OCI-LY7 (cell line): Measurements from ENCODE around the gene DNAL1. TPM values are rescaled to one million over a fixed set of nuclear protein-coding genes. Genes with fewer than 3 reads are reported as not detected.
A peak's percentile ranks its signal among the peaks of the same experiment; 100 is the strongest.

ENCODE experiments used
- BruUV-seq: library from RNA; stranded (reverse); fragments of 400-500 nt; replicated peaks from 2 replicates; lab custom pipeline; 2021; lab: Mats Ljungman, UMichigan
- CTCF ChIA-PET: fragments of 300-600 bp; sonication (Branson Sonifier 250); formaldehyde crosslinking; loops from one replicate; lab custom pipeline; 2022; ENCODE audit warnings: antibody characterized with exemption; ENCODE audit not compliant: unreplicated experiment; lab: Charles Lee
- POLR2A ChIA-PET: fragments of 300-600 bp; sonication (Branson Sonifier 250); formaldehyde crosslinking; loops from one replicate; lab custom pipeline; 2022; ENCODE audit warnings: antibody characterized with exemption; lab: Charles Lee
- DNase-seq: peaks from one replicate; pipeline ENCODE4 v3.0.0-alpha.2; 2015; ENCODE audit warnings: low spot score
- H2AFZ ChIP-seq: fragments of 200-600 bp; sonication (generic), shearing (Covaris generic); 2 replicates; pipeline ENCODE4 v1.6.1; 2014; ENCODE audit warnings: mild to moderate bottlenecking, antibody characterized with exemption, low read length, moderate library complexity
- H3K27ac ChIP-seq: fragments of 200-600 bp; sonication (generic); 2 replicates; pipeline ENCODE4 v1.5.1; 2014; ENCODE audit warnings: mixed run types, low read depth, mild to moderate bottlenecking, moderate library complexity, low read length, inconsistent platforms; ENCODE audit not compliant: poor library complexity, severe bottlenecking
- H3K36me3 ChIP-seq: fragments of 200-600 bp; sonication (generic); 2 replicates; pipeline ENCODE4 v1.6.1; 2014; ENCODE audit warnings: mild to moderate bottlenecking, antibody characterized with exemption, low read length, moderate library complexity, mixed read lengths; ENCODE audit not compliant: insufficient read depth
- H3K4me1 ChIP-seq: fragments of 200-600 bp; sonication (generic); 2 replicates; pipeline ENCODE4 v1.5.1; 2014; ENCODE audit warnings: mild to moderate bottlenecking, low read length; ENCODE audit not compliant: insufficient read depth, poor library complexity, severe bottlenecking
- H3K4me2 ChIP-seq: fragments of 200-600 bp; sonication (generic); 2 replicates; pipeline ENCODE4 v1.6.1; 2014; ENCODE audit warnings: mild to moderate bottlenecking, low read length
- H3K4me3 ChIP-seq: fragments of 200-600 bp; sonication (generic); 2 replicates; pipeline ENCODE4 v1.5.1; 2014; ENCODE audit warnings: mild to moderate bottlenecking, low read depth, low read length; ENCODE audit not compliant: poor library complexity, severe bottlenecking
- H3K79me2 ChIP-seq: fragments of 200-600 bp; sonication (generic); 2 replicates; pipeline ENCODE4 v1.6.1; 2016; ENCODE audit warnings: low read depth, mild to moderate bottlenecking, low read length, moderate library complexity, mixed read lengths; ENCODE audit not compliant: insufficient read depth
- H3K9me2 ChIP-seq: fragments of 200-600 bp; sonication (generic); 2 replicates; pipeline ENCODE4 v1.6.1; 2016; ENCODE audit warnings: mild to moderate bottlenecking, low read length, mixed read lengths; ENCODE audit not compliant: insufficient read depth
- H3K9me3 ChIP-seq: fragments of 200-600 bp; sonication (generic); 2 replicates; pipeline ENCODE4 v1.6.1; 2014; ENCODE audit warnings: mild to moderate bottlenecking, mixed run types, low read length, mixed read lengths
- H4K20me1 ChIP-seq: fragments of 200-600 bp; sonication (generic); 2 replicates; pipeline ENCODE4 v1.6.1; 2014; ENCODE audit warnings: mild to moderate bottlenecking, antibody characterized with exemption, low read length, moderate library complexity, mixed read lengths; ENCODE audit not compliant: insufficient read depth
- EZH2phosphoT487 ChIP-seq: fragments of 200-600 bp; sonication (generic); IDR thresholded peaks from 2 replicates; pipeline ENCODE4 v1.6.1; 2018; ENCODE audit warnings: low read depth, borderline replicate concordance, mild to moderate bottlenecking, mixed run types, antibody characterized with exemption, low read length, moderate library complexity, mixed read lengths
- intact Hi-C: fragments of 100-400 bp; cut with micrococcal nuclease; formaldehyde crosslinking; loops from one replicate; pipeline ENCODE4 v1.10.0; 2022; ENCODE audit not compliant: unreplicated experiment
- total RNA-seq, 2 experiments: library from RNA; depleted of rRNA in 1 of 2; stranded (reverse); fragments of >200 nt in 1 of 2; shearing (Covaris generic) in 1 of 2; gene quantifications; 2 replicates each; pipeline ENCODE4 v1.2.3, GENCODE V29; 2014 to 2022
- TF ChIP-seq, protein P1 (sequence below): fragments of 200-600 bp; sonication (generic); conservative IDR thresholded peaks from 2 replicates; pipeline ENCODE4 v1.5.1; 2014; ENCODE audit warnings: mild to moderate bottlenecking, antibody characterized with exemption, low read length, moderate library complexity, mixed read lengths

The DNAL1 gene
- total RNA-seq, 2 experiments from 2014 or later = 5.6 to 7.5 TPM

DNA sequence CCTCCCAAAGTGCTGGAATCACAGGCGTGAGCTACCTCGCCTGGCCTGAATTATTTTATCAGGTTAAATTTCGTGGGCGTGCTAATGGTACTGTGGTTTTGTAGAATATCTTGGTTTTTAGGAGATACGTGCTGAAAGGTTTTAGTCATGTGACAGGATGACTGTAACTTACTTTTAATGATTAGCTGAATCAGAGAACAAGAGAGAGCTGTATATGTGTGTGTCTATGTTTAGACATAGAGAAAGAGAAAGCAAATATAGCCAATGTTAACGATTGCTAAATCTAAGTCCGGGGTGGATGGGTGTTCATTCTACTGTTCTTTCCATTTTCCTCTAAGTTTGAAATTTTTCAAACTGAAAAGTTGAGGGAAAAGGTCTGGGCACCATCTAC lies 78.6 kb downstream of the DNAL1 start:
- CTCF ChIA-PET = interaction anchor here (0.6 kb wide), 1 partner anchor 9 kb away, joined by 3 read pairs; no protein-coding TSS in a partner anchor
- Histone ChIP-seq H3K9me2 (no peaks in the 10 kb centered on the region), H3K79me2 (peaks cover 11% of the 10 kb centered on the region; the same call in 1 of the 2 replicates), H4K20me1 (no peaks in the 10 kb centered on the region), H3K4me1 (peaks cover under 1% of the 10 kb centered on the region), H3K4me3 (no peak overlapping the region), H3K27ac (no peak overlapping the region), H3K9me3 (no peaks in the 10 kb centered on the region), H3K4me2 (no peak overlapping the region), H2AFZ (no peak overlapping the region), H3K36me3 (peaks cover 97% of the 10 kb centered on the region)
- POLR2A ChIA-PET = interaction anchor here (1.2 to 1.6 kb wide), 2 partner anchors 11 to 18 kb away, joined by 3 read pairs; no protein-coding TSS in a partner anchor
- intact Hi-C loops = no loop called here
- no peak for DNase-seq
- TF ChIP-seq, protein P1, sequence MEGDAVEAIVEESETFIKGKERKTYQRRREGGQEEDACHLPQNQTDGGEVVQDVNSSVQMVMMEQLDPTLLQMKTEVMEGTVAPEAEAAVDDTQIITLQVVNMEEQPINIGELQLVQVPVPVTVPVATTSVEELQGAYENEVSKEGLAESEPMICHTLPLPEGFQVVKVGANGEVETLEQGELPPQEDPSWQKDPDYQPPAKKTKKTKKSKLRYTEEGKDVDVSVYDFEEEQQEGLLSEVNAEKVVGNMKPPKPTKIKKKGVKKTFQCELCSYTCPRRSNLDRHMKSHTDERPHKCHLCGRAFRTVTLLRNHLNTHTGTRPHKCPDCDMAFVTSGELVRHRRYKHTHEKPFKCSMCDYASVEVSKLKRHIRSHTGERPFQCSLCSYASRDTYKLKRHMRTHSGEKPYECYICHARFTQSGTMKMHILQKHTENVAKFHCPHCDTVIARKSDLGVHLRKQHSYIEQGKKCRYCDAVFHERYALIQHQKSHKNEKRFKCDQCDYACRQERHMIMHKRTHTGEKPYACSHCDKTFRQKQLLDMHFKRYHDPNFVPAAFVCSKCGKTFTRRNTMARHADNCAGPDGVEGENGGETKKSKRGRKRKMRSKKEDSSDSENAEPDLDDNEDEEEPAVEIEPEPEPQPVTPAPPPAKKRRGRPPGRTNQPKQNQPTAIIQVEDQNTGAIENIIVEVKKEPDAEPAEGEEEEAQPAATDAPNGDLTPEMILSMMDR = no peak
- TF ChIP-seq EZH2phosphoT487 = no peak
- BruUV-seq = no TSS peak

DNA sequence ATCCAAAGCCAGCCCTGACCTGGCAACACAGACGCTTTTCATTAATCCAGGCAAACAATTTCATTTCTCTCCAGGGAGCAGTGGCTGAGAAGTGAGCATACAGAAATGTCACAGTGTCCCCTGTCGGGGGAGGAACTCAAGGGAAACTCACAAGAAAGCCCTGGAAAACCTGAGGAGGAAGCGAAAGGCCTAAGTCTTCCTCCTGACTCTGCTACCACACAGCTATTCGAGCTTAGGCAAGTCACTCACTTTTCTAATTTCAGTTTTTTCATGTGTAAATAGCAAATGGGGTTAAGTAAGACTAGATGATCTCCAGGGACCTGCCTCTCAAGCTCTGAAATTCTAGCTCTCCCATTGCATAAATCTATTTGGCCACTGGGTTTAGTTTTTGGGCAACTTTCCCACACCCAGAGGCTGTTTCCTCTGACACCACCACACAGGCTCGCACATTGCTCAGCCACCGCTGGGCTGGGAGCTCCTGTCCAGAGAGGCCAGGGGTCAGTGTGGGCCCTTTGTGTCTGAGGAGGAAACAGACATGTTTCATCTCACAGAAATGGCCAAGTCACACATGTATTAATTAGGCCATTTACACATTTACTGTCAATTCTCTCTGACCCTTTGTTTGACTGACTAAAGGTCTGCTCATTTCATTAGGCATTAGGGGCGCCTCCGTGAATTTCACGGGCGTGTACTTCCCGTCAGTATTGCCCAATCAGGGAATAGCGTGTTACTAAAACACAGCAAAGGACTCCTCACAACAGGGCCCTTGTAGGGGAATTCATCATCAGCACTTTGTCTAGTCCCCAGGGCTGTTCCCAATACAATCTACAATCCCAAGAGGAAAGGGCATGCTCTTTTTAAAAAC lies 79.2 kb downstream of the DNAL1 start:
- intact Hi-C loops = no loop called here
- ChIA-PET CTCF (interaction anchor here (0.6 kb wide), 1 partner anchor 10 kb away, joined by 3 read pairs; no protein-coding TSS in a partner anchor), POLR2A (interaction anchor here (1.2 to 1.6 kb wide), 2 partner anchors 11 to 17 kb away, joined by 3 read pairs; no protein-coding TSS in a partner anchor)
- Histone ChIP-seq H3K79me2 (peaks cover 12% of the 10 kb centered on the region; the same call in 1 of the 2 replicates), H4K20me1 (no peaks in the 10 kb centered on the region), H3K4me2 (no peak overlapping the region), H3K4me1 (peaks cover 7% of the 10 kb centered on the region), H2AFZ (no peak overlapping the region), H3K27ac (no peak overlapping the region), H3K4me3 (no peak overlapping the region), H3K9me2 (no peaks in the 10 kb centered on the region), H3K36me3 (peaks cover 98% of the 10 kb centered on the region), H3K9me3 (no peaks in the 10 kb centered on the region)
- TF ChIP-seq, protein P1 = no peak
- TF ChIP-seq EZH2phosphoT487 = no peak
- TSS peak; percentile 20 for BruUV-seq
- no peak for DNase-seq
